ENCODE results near the gene HNF1B. TPM values are rescaled to one million over a fixed set of nuclear protein-coding genes. Genes with fewer than 3 reads are reported as not detected.

HNF1B gene
- total and polyA plus RNA-seq, 12 donors, result 0.03 to 0.11 (median 0.08) TPM; not detected in 9

DNA sequence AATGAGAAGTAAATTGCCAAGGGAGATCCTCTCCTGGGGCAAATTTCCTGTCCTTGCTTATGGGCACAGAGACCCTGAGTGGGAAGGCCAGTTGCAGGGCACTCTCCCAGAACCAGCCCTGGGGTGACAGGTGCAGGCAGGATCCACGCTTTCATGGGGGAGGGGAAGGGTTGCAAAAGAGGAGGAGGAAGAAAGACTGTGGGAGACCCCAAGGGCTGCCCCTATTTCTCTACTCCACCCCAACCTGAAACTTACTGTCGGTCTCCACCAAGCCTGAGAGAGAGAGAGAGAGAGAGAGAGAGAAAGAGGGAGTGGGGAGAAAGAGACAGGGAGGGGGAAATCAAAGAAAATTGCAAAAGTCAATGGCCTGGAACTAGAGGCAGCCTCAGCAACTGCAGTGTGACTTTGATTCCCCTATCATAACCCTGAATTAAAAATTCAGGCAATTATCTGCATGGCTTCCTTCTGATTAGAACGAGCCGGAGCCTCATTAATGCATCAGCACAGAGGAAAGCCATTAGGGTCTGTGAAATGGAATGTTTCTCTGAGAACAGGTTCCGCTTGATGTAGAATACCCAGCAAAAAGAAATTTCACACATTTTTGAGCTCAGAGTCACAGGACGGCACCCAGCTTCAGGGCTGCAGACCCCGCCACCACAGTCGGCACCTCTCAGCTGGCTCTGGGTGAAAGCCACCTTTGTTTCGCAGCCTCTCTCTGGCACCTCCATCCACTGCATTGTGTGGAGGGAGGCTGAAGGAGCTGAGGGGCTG, 45.1 kb upstream of the HNF1B start:
- Histone ChIP-seq H3K27me3 (peaks cover 3% of the 10 kb centered on the region), H3K36me3 (replicated peaks in 1 of 2) (no peaks in the 10 kb centered on the region), H3K4me3 (no peak overlapping the region), H3K4me1 (replicated peaks in 1 of 2) (no peaks in the 10 kb centered on the region), H3K9me3 (replicated peaks in 1 of 3) (no peaks in the 10 kb centered on the region), H3K27ac (no peak overlapping the region)
- TF ChIP-seq, protein P1, sequence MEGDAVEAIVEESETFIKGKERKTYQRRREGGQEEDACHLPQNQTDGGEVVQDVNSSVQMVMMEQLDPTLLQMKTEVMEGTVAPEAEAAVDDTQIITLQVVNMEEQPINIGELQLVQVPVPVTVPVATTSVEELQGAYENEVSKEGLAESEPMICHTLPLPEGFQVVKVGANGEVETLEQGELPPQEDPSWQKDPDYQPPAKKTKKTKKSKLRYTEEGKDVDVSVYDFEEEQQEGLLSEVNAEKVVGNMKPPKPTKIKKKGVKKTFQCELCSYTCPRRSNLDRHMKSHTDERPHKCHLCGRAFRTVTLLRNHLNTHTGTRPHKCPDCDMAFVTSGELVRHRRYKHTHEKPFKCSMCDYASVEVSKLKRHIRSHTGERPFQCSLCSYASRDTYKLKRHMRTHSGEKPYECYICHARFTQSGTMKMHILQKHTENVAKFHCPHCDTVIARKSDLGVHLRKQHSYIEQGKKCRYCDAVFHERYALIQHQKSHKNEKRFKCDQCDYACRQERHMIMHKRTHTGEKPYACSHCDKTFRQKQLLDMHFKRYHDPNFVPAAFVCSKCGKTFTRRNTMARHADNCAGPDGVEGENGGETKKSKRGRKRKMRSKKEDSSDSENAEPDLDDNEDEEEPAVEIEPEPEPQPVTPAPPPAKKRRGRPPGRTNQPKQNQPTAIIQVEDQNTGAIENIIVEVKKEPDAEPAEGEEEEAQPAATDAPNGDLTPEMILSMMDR (IDR thresholded peaks at IDR 0.05), result no peak
- TF ChIP-seq POLR2A (IDR thresholded peaks at IDR 0.05), result no peak
- intact Hi-C loops (cut with DNase I), result no loop called here
- no peak for DNase-seq
- WGBS, 4 donors, result 84 to 88% (median 88%) methylated on average over 9 of the region's 9 CpGs

DNA sequence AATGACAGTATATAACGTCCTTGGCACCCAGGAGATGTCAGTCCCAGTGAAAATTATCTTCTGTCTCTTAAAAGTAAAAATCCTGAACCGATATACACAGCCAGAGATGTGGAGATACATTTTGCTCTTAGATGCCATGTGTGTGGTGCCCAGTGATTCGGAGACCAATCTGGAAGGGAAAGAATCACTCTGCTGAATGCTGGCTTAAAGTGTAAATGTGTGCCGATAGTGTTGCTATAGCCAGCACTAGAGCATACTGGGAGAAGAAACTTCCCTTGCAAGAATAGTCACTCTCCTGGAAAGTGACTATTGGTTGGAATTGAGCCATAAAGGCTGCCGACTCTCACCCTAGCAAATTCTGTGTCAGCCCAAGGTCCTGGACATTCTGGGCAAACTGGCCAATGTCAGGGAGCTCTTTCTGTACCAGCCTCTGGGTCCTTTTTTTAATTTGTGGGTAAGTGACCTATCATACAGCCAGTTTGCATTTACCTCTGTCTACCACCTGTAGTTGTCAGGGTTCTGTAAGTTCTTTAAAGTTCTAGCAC, 44.2 kb upstream of the HNF1B start:
- intact Hi-C loops (cut with DNase I), result no loop called here
- WGBS, 4 donors, result 34 to 45% (median 42%) methylated on average over 5 of the region's 5 CpGs
- Histone ChIP-seq H3K36me3 (replicated peaks in 1 of 2) (no peaks in the 10 kb centered on the region), H3K27me3 (peaks cover 3% of the 10 kb centered on the region), H3K4me1 (replicated peaks in 1 of 2) (no peaks in the 10 kb centered on the region), H3K4me3 (no peak overlapping the region), H3K9me3 (replicated peaks in 1 of 3) (no peaks in the 10 kb centered on the region), H3K27ac (no peak overlapping the region)
- TF ChIP-seq, protein P1 (IDR thresholded peaks at IDR 0.05), result no peak
- TF ChIP-seq POLR2A (IDR thresholded peaks at IDR 0.05), result no peak
- peak in 2 of 7 donors; percentile 25 to 39 for DNase-seq

DNA sequence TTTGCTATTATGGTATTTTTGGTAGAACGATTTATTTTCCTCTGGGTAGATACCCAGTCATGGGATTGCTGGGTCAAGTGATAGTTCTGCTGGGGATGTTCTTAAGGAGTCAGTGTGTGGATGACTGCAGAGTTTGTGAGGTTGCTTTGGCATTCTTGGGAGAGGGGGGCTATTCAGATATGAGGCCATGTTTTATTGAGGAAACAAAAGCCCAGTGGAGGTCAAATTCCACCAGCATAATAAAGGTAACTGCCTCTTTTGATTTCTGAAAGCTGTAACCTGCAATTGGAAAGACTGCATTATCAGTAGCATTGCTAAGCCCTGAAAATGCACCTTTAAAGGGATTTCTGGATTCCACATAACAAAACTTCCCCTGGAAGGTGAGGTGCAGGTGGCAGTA, 43.7 kb upstream of the HNF1B start:
- H3K4me3 ChIP-seq, result no peak overlapping the region
- H3K9me3 ChIP-seq (replicated peaks in 1 of 3), result no peaks in the 10 kb centered on the region
- peaks cover 3% of the 10 kb centered on the region for H3K27me3 ChIP-seq
- intact Hi-C loops (cut with DNase I), result no loop called here
- TF ChIP-seq, protein P1 (IDR thresholded peaks at IDR 0.05), result no peak
- TF ChIP-seq POLR2A (IDR thresholded peaks at IDR 0.05), result no peak
- H3K36me3 ChIP-seq (replicated peaks in 1 of 2), result no peaks in the 10 kb centered on the region
- 70 to 97% (median 75%) methylated on average over 1 of the region's 1 CpG for WGBS, 4 donors
- no peaks in the 10 kb centered on the region for H3K4me1 ChIP-seq (replicated peaks in 1 of 2)
- no peak for DNase-seq
- H3K27ac ChIP-seq, result no peak overlapping the region

DNA sequence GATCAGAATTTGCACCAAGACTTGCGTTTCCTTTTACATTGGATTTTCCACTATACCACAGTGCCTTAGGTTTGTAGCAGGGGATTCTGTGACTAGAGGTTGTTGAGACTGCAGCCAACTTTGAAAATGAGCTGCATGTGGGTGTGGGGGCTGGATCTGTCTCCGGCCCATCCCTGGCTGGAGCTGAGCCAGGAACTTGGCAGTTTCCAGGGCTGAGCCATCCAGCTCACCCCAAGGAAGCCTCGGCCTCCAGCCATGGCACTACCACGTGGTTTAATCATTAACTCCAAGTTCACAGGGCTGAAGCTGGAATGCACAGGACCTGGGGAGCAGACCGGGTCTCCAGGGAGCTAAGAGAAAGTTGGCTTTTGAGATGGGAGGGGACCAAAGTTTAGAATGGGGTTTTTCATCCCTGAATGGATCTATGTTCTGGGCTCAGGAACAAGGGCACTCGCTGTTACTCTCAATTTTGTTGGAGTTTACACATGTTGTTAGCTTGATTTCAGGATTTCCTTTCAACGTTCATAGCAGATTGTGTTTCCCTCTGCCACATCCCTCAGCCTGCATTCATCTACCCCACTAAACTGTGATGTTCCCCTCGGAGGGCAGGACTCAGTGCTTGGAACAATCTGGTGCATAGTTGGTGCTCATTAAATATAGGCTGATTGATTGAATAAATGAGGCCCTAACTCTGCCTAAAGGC, 42.3 kb upstream of the HNF1B start:
- no peak overlapping the region for H3K27ac ChIP-seq
- no peak overlapping the region for H3K4me3 ChIP-seq
- peaks cover 3% of the 10 kb centered on the region for H3K27me3 ChIP-seq
- TF ChIP-seq, protein P1 (IDR thresholded peaks at IDR 0.05), result no peak
- TF ChIP-seq POLR2A (IDR thresholded peaks at IDR 0.05), result no peak
- peak in 6 of 7 donors; percentile 29 to 69 (median 58) for DNase-seq
- WGBS, 4 donors, result 35 to 53% (median 40%) methylated on average over 7 to 8 of the region's 8 CpGs
- H3K36me3 ChIP-seq (replicated peaks in 1 of 2), result no peaks in the 10 kb centered on the region
- intact Hi-C loops (cut with DNase I), result no loop called here
- no peaks in the 10 kb centered on the region for H3K9me3 ChIP-seq (replicated peaks in 1 of 3)
- no peaks in the 10 kb centered on the region for H3K4me1 ChIP-seq (replicated peaks in 1 of 2)
